H9 (cell line): ENCODE data around the gene MRPL48. TPM values are rescaled to one million over a fixed set of nuclear protein-coding genes. Genes with fewer than 3 reads are reported as not detected.

Source experiments
- DNase-seq: peaks from one replicate; pipeline ENCODE4 v3.0.0-alpha.2; 2017
- H2AFZ ChIP-seq: one replicate; pipeline ENCODE4 v1.6.1; 2013; ENCODE audit warnings: mild to moderate bottlenecking, low read length, control low read depth, moderate library complexity
- H2AK5ac ChIP-seq: 2 replicates; pipeline ENCODE4 v1.6.1; 2013; ENCODE audit warnings: low read length, control low read depth, mixed read lengths; ENCODE audit not compliant: insufficient read length
- H2BK120ac ChIP-seq: one replicate; pipeline ENCODE4 v1.6.1; 2013; ENCODE audit warnings: low read depth, mild to moderate bottlenecking, low read length, control low read depth, inconsistent platforms; ENCODE audit not compliant: poor library complexity, severe bottlenecking
- H2BK12ac ChIP-seq: 2 replicates; pipeline ENCODE4 v1.6.1; 2013; ENCODE audit warnings: low read length, control low read depth, mixed read lengths, low read depth; ENCODE audit not compliant: insufficient read length
- H2BK15ac ChIP-seq: 2 replicates; pipeline ENCODE4 v1.6.1; 2013; ENCODE audit warnings: low read depth, low read length, control low read depth
- H2BK20ac ChIP-seq: one replicate; pipeline ENCODE4 v1.6.1; 2013; ENCODE audit warnings: low read depth, mild to moderate bottlenecking, low read length, control low read depth, inconsistent platforms; ENCODE audit not compliant: poor library complexity, severe bottlenecking
- H2BK5ac ChIP-seq: 2 replicates; pipeline ENCODE4 v1.6.1; 2013; ENCODE audit warnings: low read length, control low read depth, mixed read lengths; ENCODE audit not compliant: insufficient read length
- H3K14ac ChIP-seq: 2 replicates; pipeline ENCODE4 v1.6.1; 2013; ENCODE audit warnings: low read length, control low read depth; ENCODE audit not compliant: insufficient read depth
- H3K18ac ChIP-seq: 2 replicates; pipeline ENCODE4 v1.6.1; 2013; ENCODE audit warnings: low read depth, mild to moderate bottlenecking, mixed read lengths, low read length, control low read depth; ENCODE audit not compliant: insufficient read length
- H3K23ac ChIP-seq: 2 replicates; pipeline ENCODE4 v1.6.1; 2013; ENCODE audit warnings: low read length, control low read depth, mixed read lengths, low read depth; ENCODE audit not compliant: insufficient read length
- H3K23me2 ChIP-seq: 2 replicates; pipeline ENCODE4 v1.6.1; 2013; ENCODE audit warnings: low read depth, mild to moderate bottlenecking, mixed read lengths, low read length, control low read depth; ENCODE audit not compliant: insufficient read length, poor library complexity, severe bottlenecking
- H3K27ac ChIP-seq: 2 replicates; pipeline ENCODE4 v1.5.1; 2013; ENCODE audit warnings: low read length, control low read depth, mixed read lengths, low read depth; ENCODE audit not compliant: insufficient read length
- H3K27me3 ChIP-seq: 2 replicates; pipeline ENCODE4 v1.6.1; 2013; ENCODE audit warnings: low read length, control low read depth, inconsistent platforms; ENCODE audit not compliant: insufficient read depth
- H3K4ac ChIP-seq: 2 replicates; pipeline ENCODE4 v1.6.1; 2013; ENCODE audit warnings: low read depth, mild to moderate bottlenecking, control low read depth, inconsistent platforms, low read length, moderate library complexity
- H3K4me1 ChIP-seq: 2 replicates; pipeline ENCODE4 v1.6.1; 2013; ENCODE audit warnings: low read length, control low read depth, inconsistent platforms; ENCODE audit not compliant: insufficient read depth
- H3K4me2 ChIP-seq: 2 replicates; pipeline ENCODE4 v1.6.1; 2013; ENCODE audit warnings: low read length, control low read depth, mixed read lengths; ENCODE audit not compliant: insufficient read length, insufficient read depth
- H3K56ac ChIP-seq: 2 replicates; pipeline ENCODE4 v1.6.1; 2013; ENCODE audit warnings: low read depth, mild to moderate bottlenecking, mixed read lengths, low read length, control low read depth; ENCODE audit not compliant: insufficient read length
- H3K79me1 ChIP-seq: 2 replicates; pipeline ENCODE4 v1.6.1; 2013; ENCODE audit warnings: low read depth, mild to moderate bottlenecking, moderate library complexity, low read length, control low read depth, inconsistent platforms; ENCODE audit not compliant: insufficient read depth, poor library complexity, severe bottlenecking
- H3K79me2 ChIP-seq: 2 replicates; pipeline ENCODE4 v1.6.1; 2013; ENCODE audit warnings: low read length, control low read depth, inconsistent platforms; ENCODE audit not compliant: insufficient read depth
- H3K9ac ChIP-seq: 2 replicates; pipeline ENCODE4 v1.6.1; 2013; ENCODE audit warnings: low read length, control low read depth, mixed read lengths; ENCODE audit not compliant: insufficient read length; ENCODE audit errors: extremely low read depth
- H3K9me3 ChIP-seq: one replicate; pipeline ENCODE4 v1.6.1; 2013; ENCODE audit warnings: low read depth, low read length, inconsistent platforms; ENCODE audit not compliant: control insufficient read depth
- H3T11ph ChIP-seq: one replicate; pipeline ENCODE4 v1.6.1; 2013; ENCODE audit warnings: mild to moderate bottlenecking, low read length, control low read depth, inconsistent platforms
- H4K20me1 ChIP-seq: one replicate; pipeline ENCODE4 v1.6.1; 2013; ENCODE audit not compliant: control insufficient read depth, insufficient read length, insufficient read depth
- H4K5ac ChIP-seq: 2 replicates; pipeline ENCODE4 v1.6.1; 2013; ENCODE audit warnings: low read depth, mild to moderate bottlenecking, mixed read lengths, low read length, control low read depth; ENCODE audit not compliant: insufficient read length
- H4K8ac ChIP-seq: replicated peaks from 2 replicates; pipeline ENCODE4 v1.6.1; 2013; ENCODE audit warnings: low read length, control low read depth, mixed read lengths, low read depth; ENCODE audit not compliant: insufficient read length
- H4K91ac ChIP-seq: 2 replicates; pipeline ENCODE4 v1.6.1; 2013; ENCODE audit warnings: low read depth, mild to moderate bottlenecking, moderate library complexity, mixed read lengths, low read length, control low read depth; ENCODE audit not compliant: insufficient read length
- H3K27ac Mint-ChIP-seq, 3 experiments: 2 replicates in 2 of 3; 3 replicates in 1 of 3; pipeline ENCODE4 v1.8.0; 2020 to 2021; ENCODE audit warnings: mixed read lengths in 3 of 3, mild to moderate bottlenecking in 1 of 3, moderate library complexity in 1 of 3
- H3K27me3 Mint-ChIP-seq: 2 replicates; pipeline ENCODE4 v1.8.0; 2021; ENCODE audit warnings: low read depth, mild to moderate bottlenecking, moderate library complexity, mixed read lengths
- H3K36me3 Mint-ChIP-seq, 3 experiments: 2 replicates in 2 of 3; 3 replicates in 1 of 3; pipeline ENCODE4 v1.8.0; 2020 to 2021; ENCODE audit warnings: low read depth in 3 of 3, mixed read lengths in 3 of 3; ENCODE audit not compliant: insufficient read depth in 1 of 3
- H3K4me1 Mint-ChIP-seq, 2 experiments: 2 replicates each; pipeline ENCODE4 v1.8.0; 2020; ENCODE audit warnings: mixed read lengths in 2 of 2
- H3K4me3 Mint-ChIP-seq, 2 experiments: 2 replicates in 1 of 2; 3 replicates in 1 of 2; pipeline ENCODE4 v1.8.0; 2020 to 2021; ENCODE audit warnings: mild to moderate bottlenecking in 2 of 2, mixed read lengths in 2 of 2, moderate library complexity in 1 of 2
- H3K9me3 Mint-ChIP-seq, 2 experiments: 2 replicates in 1 of 2; 3 replicates in 1 of 2; pipeline ENCODE4 v1.8.0; 2020; ENCODE audit warnings: mild to moderate bottlenecking in 2 of 2, mixed read lengths in 2 of 2, moderate library complexity in 1 of 2
- CTCF ChIP-seq: fragments of 200-600 bp; sonication (generic); conservative IDR thresholded peaks from 3 replicates; pipeline ENCODE4 v1.8.0; 2021; ENCODE audit warnings: antibody characterized with exemption, mild to moderate bottlenecking
- WGBS: extraction: QIAGEN DNeasy Blood & Tissue Kit; methylation state at CpG from one replicate; pipeline ENCODE4 v1.1.7; 2013; ENCODE audit warnings: missing lambda C conversion rate, low lambda C conversion rate, mixed read lengths; ENCODE audit not compliant: insufficient read length; ENCODE audit errors: extremely low coverage; 5-methylcytosine and 5-hydroxymethylcytosine counted together
- total RNA-seq: library from RNA; stranded (reverse); gene quantifications from 2 replicates; pipeline ENCODE4 v1.2.1, GENCODE V29; 2021

The MRPL48 gene
- total RNA-seq, 1 experiment from 2014 or later: 36.4 TPM

- no peaks in the 10 kb centered on the region for H3K79me2 ChIP-seq
Measured at GRCh38 chr11:73779084-73779902, 8.4 kb upstream of the MRPL48 start.

More at GRCh38 chr11:73779084-73779902, 8.4 kb upstream of the MRPL48 start:
- Histone ChIP-seq H3K27ac (peak overlapping the region; percentile 84), H2BK15ac (no peak overlapping the region), H3K56ac (no peak overlapping the region), H4K91ac (no peak overlapping the region), H2BK12ac (no peak overlapping the region), H3K23me2 (no peaks in the 10 kb centered on the region), H2BK20ac (no peak overlapping the region), H4K20me1 (no peaks in the 10 kb centered on the region), H2BK120ac (peak overlapping the region; percentile 92), H3K23ac (no peak overlapping the region), H3K9ac (peak overlapping the region; percentile 93), H3K4me2 (peak overlapping the region; percentile 48), H3K27me3 (no peaks in the 10 kb centered on the region), H3K14ac (peak overlapping the region; percentile 99; the same call in 1 of the 2 replicates), H2BK5ac (peak overlapping the region; percentile 62), H3K4me1 (no peaks in the 10 kb centered on the region), H2AK5ac (no peak overlapping the region), H3K79me1 (no peaks in the 10 kb centered on the region), H3K9me3 (no peaks in the 10 kb centered on the region), H3K4ac (no peak overlapping the region), H3K18ac (peak overlapping the region; percentile 98), H4K5ac (no peak overlapping the region), H2AFZ (peak overlapping the region; percentile 85), H3T11ph (peak overlapping the region; percentile 71), H4K8ac (no peak overlapping the region)
- DNase-seq: peak; percentile 99
- Mint-ChIP-seq H3K27me3 (no peaks in the 10 kb centered on the region; the same call in 1 of the 2 replicates), H3K27ac (peak overlapping the region; percentile 100), H3K4me3 (peak overlapping the region; percentile 94 to 96), H3K9me3 (peaks cover 2 to 7% of the 10 kb centered on the region in 2 experiments; a peak in 4 of 5 replicates), H3K36me3 (peaks cover 2% of the 10 kb centered on the region in 3 experiments; a peak in 4 of 7 replicates), H3K4me1 (peaks cover 8 to 10% of the 10 kb centered on the region in 2 experiments)
- no peak for TF ChIP-seq CTCF
- no CpG with 5 or more reads among the region's 30 CpGs for WGBS
